ENCODE measurements around the gene UBL4A. TPM values are rescaled to one million over a fixed set of nuclear protein-coding genes. Genes with fewer than 3 reads are reported as not detected.
A peak's percentile ranks its signal among the peaks of the same experiment; 100 is the strongest.

Gene UBL4A
- total and polyA plus RNA-seq, 9 of the 15 experiments (the other 6 are each of a cell fraction or from before 2014, with no cell fraction given) = 15.2 to 140 (median 100) TPM

GRCh38 chrX:154515966-154516655 is 29.7 kb upstream of the UBL4A start, which contains the start of gene FAM3A (continued):
- TF ChIP-seq RREB1 (CRISPR knock-in tag; IDR thresholded peaks at IDR 0.05) (no peak), PHB (CRISPR knock-in tag; IDR thresholded peaks at IDR 0.05) (no peak), NFIC (IDR thresholded peaks at IDR 0.05) (0 out of 2 replicates have a peak, but pooled peaks have one; percentile 4), TAF1 (IDR thresholded peaks at IDR 0.05; ENCODE audit: control insufficient read depth, extremely low read depth, insufficient read depth, low read length, severe bottlenecking) (peak; percentile 62), SOX6 (IDR thresholded peaks at IDR 0.05) (no peak), THRA (IDR thresholded peaks at IDR 0.05) (no peak), ELK1 (CRISPR knock-in tag; IDR thresholded peaks at IDR 0.05) (no peak), GTF2B (IDR thresholded peaks at IDR 0.05; ENCODE audit: extremely low read depth, insufficient read length) (no peak), SMARCC2 (IDR thresholded peaks at IDR 0.05; ENCODE audit: low read depth) (no peak), POLR2G (IDR thresholded peaks at IDR 0.05; ENCODE audit: low read depth, low read length) (peak; percentile 79), BMI1 (IDR thresholded peaks at IDR 0.05; ENCODE audit: low read length) (no peak), ZNF395 (CRISPR knock-in tag; IDR thresholded peaks at IDR 0.05) (0 out of 2 replicates have a peak, but pooled peaks have one; percentile 54)
- TF ChIP-seq, protein P1, sequence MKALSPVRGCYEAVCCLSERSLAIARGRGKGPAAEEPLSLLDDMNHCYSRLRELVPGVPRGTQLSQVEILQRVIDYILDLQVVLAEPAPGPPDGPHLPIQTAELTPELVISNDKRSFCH (CRISPR knock-in tag; IDR thresholded peaks at IDR 0.05) = no peak
- TF ChIP-seq, protein P1 (tag; IDR thresholded peaks at IDR 0.05) = no peak
- TF ChIP-seq, protein P2, sequence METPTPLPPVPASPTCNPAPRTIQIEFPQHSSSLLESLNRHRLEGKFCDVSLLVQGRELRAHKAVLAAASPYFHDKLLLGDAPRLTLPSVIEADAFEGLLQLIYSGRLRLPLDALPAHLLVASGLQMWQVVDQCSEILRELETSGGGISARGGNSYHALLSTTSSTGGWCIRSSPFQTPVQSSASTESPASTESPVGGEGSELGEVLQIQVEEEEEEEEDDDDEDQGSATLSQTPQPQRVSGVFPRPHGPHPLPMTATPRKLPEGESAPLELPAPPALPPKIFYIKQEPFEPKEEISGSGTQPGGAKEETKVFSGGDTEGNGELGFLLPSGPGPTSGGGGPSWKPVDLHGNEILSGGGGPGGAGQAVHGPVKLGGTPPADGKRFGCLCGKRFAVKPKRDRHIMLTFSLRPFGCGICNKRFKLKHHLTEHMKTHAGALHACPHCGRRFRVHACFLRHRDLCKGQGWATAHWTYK (CRISPR knock-in tag; IDR thresholded peaks at IDR 0.05) = no peak
